Measurements from ENCODE around the gene SLC43A2.
A peak's percentile ranks its signal among the peaks of the same experiment; 100 is the strongest.

Gene SLC43A2

DNA sequence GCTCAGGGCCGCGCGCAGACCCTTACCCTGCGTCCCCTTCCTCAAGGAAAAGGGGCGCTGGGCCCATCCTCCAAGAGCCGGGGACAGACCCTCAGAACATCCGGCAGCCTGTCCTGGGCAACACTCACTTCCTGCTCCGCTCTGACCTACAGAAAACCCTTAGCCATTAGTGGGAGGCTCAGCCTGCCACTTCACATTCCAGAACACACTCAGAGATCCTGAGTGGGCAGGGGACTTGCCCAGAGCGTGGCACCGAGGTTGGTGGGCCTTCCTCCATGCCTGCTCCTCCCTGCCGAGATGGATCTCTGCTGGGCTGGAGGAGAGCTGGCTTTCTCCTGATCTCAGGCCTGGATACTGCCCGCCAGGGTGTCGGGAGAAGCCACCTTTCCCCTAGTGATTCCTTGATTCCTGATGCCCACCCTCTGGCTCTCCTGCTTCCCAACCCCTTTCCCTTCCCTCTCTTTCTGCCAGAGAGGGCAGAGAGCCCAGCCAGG is 15.4 kb upstream of the SLC43A2 start:
- DNase-seq (ENCODE audit: low read depth) = no peak

DNA sequence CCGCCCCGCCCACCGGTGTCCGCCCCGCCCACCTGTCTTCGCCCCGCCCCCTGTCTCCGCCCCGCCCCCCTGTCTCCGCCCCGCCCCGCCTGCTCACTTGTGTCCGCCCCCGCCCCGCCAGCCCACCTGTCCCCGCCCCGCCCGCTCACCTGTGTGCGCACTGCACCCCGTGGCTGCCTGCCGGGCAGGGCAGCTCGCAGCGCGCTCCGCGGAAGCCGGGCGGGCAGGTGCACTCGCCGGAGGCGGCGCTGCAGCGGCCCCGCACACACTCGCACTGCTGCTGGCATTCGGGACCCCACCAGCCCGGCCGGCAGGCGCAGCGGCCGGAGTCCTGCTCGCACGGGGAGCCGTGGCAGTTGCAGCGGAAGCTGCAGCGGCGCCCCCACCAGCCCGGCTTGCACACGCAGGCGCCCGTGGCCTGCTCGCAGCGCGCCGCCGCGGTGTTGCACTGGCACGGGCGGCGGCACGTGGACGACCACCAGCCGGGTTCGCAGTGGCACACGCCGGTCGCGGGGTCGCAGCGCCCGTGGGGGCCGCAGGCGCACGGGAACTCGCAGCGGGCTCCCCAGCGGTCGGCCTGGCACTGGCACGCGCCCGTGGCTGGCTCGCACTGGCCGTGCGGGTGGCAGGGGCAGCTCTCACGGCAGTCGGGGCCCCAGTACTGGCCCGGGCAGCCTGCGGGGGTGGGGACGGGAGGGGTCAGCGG is 14.8 kb upstream of the SLC43A2 start:
- DNase-seq (ENCODE audit: low read depth) = no peak

DNA sequence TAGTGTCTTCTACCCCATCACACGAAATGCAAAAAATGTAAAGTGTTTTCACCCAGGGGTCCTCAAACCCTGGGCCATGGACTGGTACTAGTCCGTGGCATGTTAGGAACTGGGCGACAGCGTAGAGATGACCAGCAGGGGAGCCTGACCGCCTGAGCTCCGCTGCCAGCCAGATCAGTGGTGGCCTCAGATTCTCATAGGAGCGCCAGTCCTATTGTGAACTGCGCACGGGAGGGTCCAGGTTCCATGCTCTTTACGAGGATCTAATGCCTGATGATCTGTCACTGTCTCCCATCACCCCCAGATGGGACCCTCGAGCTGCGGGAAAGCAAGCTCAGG is 12.4 kb upstream of the SLC43A2 start:
- no peak for DNase-seq (ENCODE audit: low read depth)

DNA sequence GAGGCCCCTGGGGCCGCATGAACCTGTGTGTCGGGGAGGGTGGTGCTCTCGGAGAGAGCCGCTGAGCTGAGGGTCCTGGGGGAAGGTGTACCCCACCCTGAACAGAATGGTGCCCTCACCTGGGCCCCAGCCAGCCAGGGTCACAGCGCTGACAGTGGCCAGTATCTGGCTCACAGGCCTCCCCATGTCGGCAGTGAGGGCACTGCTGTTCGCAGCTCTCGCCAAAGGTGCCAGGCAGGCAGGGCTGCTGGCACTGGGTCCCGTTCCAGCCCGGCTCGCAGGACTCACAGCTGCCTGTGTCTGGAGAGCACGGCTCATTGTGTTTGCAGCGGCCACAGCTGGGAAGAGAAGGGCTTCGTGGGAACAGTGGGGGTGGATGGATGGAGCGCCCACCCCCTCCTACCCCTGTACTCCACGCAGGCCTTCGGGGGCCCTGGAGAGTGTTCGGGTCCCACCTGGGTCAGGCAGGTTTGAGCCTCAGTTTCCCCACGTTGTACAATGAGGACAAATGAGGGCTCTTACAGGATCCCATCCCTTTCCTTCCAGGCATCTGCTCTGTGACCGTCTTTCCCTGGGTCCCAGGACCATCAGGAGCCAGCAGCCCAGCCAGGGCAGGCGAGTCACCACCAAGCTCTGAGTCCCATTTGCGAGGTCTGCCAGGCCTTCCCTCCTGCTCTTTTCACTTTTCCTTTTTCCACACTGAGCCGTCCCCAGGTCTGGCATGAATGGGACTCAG is 11.9 kb upstream of the SLC43A2 start:
- no peak for DNase-seq (ENCODE audit: low read depth)

DNA sequence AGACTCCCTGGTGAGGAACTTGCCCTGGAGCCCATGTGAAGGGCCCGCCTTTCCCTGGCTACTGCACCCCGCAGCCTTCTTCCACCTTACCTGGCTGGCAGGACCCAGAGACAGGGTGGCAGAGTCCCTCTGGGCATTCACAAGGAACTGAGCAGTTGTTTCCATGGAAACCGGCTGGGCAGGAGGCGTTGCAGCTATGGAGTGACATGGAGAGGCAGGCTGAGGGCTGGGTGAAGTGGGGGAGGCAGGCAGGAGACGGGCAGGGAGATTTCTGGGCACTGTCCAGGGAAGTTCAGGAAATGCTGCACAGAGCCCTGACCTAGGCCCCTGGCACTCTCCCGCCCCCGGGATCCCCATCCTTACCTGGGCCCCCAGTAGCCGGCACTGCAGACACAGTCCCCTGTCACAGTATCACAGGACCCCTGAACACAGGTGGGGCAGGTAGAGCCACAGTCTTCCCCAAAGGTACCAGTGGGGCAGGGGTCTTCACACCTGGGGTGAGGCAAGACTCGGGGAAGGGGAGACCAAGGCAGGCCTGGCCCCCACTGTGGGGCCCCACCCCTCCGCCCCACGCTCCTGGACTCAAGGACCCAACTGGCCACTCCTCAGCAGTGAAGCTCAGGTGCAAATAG is 11.0 kb upstream of the SLC43A2 start:
- DNase-seq (ENCODE audit: low read depth) = no peak

DNA sequence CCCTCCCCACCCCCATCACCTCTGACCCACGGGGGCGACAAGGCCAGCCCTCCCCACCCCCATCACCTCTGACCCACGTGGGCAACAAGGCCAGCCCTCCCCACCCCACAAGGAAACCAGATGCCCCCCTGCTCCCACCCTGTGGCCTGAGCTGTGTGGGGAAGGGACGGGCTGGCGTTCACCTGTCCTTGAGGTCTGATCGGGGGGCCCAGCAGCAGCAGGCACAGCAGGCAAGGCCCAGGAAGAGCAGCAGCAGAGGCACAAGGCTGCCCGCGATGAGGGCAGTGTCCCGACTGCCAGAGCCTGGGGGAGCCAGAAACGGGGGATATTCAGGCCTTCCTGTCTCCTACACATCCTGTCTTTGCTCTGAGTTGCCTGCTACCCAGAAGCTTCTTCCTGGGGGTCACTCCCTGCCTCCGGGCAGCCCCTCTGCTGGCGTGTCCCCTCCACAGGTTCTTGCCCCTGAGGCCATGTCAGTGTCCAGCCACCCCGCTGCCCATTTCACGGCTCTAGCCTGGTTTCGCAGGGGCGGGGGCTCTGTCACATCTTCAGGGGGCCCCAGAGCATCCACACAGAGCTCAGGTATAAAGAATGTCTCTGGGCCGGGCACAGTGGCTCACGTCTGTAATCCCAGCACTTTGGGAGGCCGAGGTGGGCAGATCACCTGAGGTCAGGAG is 10.1 kb upstream of the SLC43A2 start:
- no peak for DNase-seq (ENCODE audit: low read depth)

DNA sequence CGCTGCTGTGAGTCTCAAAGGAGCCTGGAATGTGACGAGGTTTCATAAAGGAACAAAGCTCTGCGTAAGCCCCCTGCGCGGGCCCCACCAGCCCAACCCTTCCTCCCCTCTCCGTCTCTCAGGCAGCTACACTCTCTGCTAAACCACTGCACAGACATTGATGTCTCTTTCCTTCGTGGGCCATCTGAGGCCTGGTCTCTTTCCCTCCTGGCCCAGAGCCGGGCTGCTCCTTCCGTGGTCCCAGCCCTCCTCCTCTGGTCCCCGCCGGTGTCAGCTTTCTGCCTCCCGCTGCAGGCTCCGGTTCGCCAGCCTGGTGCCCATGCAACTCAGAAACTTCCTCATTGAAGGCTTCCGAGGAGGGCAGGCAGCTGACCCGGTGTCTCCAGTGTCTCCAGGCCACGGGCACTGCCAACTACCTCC is 9.5 kb upstream of the SLC43A2 start:
- DNase-seq (ENCODE audit: low read depth) = no peak

DNA sequence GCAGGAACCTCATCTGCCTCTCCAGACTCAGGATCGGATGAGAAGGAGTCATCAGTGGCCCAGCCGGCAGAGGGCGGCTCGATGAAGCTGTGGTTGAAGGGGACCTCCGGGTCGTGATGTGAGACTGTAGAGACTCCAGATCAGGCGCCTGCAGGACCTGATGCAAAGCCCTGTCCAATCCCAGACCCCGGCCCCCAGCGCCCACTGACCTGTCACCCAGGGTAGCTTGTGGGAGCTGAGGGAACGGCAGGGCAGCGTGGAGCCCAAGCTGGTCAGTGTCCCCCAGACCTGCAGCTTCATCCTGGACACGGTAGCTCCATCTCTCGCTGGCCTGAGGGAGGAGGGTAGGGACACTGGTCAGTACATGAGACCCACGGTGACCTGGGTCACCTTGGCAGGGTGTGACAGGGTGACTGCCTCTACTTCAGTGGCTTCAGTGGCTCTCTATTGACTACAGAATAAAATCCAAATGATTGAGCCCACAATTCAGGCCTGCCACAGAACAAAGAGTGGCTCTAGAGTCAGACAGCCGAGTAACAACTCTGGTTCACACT is 8.2 kb upstream of the SLC43A2 start:
- DNase-seq (ENCODE audit: low read depth) = no peak

DNA sequence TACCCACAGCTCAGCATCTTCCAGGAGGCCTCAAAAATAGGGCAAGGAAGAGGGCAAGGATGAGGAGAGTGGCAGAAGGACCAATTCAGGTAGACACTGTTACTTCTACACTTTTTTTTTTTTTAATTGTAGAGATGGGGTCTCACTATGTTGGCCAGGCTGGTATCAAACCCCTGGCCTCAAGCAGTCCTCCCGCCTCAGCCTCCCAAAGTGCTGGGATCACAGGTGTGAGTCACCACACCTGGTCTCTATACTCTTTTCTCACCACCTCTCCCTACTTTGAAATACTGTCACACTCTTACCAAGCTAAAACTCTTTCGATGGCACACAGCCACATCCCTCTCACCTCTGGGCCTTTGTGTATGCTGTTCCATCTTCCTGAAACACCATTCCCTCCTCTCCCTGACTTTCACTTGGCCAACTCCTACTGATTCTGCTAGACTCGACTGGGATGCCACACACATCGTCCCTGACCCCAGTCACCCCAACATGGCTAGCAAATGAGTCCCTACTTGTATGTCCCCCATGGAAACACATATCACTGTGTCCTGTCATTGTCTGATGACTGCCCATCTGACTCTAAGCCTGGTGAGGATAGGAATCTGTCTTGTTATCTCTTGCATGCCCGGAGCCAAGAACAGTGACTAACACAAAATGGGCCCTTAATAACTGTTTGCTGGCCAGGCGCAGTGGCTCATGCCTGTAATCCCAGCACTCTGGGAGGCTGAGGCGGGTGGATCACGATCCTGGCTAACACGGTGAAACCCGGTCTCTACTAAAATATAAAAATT is 7.2 kb upstream of the SLC43A2 start:
- DNase-seq (ENCODE audit: low read depth) = no peak

DNA sequence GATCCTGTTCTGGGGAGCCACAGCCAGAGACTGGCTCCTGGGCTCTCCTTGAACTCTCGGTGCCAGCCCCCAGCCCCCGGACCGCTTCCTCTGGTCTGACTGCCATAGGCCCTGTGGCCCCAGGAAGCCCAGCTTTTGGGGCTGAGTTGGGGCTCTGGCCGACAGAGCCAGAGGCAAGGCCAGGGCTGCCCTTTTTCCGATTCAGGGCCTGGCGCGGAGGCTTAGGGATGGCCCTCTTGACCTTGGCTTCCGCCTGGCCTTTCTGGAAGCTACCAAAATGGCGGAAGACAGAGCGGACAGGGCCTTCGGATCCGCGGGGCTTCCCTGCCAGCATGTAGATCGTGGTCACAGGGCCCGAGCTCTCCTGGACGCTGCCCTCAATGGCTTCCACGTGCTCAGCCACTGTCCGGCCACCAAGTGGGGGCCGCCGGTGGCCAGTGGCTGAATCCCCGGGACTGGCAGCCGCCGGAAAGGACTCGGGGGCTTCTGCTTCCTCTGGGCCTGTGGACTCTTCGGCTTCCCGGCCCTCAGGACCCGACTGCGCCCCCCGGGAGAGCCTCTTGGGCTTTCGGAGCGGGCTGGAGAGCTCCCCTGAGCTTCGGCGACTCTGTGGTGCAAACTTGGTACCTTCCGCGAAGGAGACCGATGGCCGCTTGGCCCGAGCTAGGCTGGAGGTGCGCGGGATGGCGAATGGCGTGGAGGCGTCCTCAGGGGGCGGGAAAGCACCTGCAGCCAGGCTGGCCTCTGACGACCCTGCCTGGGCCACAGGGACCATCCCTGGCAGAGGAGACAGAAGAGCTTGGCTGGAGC is 6.4 kb upstream of the SLC43A2 start:
- DNase-seq (ENCODE audit: low read depth) = no peak

DNA sequence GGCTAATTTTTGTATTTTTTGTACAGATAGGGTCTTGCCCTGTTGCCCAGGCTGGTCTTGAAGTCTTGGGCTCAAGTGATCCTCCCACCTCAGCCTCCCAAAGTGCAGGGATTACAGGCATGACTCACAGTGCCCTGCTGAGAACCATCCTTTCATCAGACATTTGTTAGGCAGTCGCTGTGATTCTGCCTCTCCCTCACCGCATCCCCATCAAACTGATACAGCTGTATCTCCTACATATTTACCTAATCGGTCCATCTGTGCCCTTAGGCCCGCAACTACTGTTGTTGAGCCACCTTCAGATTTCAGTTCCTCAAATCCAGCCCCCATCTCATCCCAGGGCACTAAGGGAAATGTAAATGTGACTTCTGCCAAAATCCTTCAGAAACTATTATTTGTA is 2.0 kb upstream of the SLC43A2 start:
- no peak for DNase-seq (ENCODE audit: low read depth)

DNA sequence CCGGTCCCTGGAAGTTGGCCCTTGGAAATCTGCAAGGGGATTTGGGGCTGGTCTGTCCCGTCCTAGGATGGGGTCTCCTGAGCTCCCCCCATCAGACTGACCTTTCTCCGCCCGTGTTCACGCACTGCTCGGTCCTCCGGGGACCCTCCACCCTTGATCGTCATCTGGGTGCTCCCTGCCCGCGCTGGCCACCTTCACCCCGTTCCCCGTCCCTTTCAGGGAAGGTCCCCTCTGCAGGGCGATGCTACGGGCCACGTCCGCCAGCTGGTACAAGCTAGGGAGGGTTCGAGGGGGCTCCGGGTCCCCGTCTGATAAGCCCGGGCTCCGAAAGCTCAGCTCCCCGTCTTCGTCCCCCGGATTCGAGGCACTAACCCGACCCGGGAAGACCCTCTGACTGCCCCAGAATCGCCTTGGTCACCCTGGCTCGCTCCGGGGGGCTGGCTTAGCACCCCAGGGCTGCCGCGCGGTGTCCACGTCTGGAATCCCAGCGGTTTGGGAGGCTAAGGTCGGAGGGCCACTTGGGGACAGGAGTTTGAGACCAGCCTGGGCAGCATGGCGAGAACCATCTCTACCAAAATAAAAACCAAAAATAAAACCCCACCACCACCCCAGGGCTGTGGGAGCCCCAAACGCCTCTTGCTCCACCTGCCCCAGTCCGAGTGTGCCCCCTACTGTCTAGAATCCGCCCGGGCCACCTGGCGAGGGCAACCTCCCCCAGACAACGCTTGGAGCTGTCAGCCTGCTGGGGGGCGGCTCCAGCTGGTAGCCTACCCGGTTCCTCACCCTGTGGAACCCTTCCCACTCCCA is 1.1 kb upstream of the SLC43A2 start:
- no peak for DNase-seq (ENCODE audit: low read depth)

DNA sequence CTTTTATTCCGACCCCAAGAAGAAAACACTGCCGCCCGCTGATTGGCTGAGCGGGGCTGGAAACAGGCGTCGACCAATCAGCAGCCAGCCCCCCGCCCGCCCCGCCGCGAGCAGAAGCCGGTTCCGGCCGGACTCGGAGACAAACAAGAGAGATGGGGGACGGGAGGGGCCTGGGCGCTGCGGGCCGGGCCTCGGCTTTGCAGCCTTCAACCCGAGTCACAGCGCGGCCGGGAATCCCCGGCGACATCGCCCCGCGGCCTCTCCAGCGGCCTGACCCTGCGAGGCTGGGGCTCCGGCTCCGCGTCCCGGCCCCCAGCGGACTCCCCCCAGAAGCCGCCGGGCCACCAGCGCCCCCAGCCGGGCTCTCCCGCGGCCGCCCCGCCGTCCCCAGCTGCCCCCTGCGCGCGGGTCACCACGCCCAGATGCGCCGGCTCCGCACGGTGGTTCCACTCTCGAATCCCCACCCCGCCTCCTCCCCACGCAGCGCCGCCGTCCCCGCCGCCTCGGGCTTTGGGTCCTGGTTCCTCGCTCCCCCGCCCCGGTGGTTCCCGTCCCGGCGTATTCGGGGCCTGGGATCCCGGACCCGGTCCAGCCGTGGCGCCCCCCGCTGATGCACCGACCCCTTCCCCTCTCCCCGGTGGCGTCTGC is 346 bp upstream of the SLC43A2 start:
- peak; percentile 90 for DNase-seq (ENCODE audit: low read depth)

DNA sequence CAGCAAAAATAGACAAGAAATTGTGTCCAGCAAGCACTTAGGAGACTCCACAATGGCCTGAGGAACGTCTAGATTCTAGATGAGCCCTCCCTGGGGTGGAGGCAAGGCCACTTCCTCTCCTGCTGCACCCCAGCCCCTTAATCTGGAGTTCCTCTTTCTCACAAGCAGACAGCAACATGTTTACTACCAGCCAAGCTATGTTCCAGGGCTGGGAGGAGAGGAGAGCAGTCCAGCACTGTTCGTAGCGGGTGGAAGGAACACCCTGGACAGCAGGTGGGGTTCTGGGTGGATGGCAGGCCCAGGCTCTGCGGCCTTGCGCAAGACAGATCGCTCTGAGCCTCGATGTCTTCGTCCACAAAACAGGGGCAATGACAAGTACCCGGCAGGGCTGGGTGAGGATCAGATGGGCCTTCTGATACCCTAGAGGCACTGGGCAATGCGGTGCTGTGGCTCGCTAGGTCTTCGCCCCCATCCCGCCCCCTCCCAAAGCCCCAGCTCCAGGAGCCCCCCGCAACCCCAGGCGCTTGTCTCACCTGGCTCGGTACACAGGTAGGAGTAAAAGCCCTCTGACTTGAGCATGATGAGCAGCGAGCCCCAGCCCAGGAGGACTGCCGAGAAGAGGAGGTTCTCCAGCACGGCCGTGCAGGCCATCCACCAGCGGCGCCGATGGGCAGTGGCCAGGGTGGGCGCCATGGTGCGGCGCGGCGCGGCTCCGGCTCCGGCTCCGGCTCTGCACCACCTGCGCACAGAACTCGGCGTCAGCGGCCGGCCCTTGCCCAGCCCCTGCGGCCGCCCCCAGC is 1.3 kb downstream of the SLC43A2 start:
- DNase-seq (ENCODE audit: low read depth) = no peak

DNA sequence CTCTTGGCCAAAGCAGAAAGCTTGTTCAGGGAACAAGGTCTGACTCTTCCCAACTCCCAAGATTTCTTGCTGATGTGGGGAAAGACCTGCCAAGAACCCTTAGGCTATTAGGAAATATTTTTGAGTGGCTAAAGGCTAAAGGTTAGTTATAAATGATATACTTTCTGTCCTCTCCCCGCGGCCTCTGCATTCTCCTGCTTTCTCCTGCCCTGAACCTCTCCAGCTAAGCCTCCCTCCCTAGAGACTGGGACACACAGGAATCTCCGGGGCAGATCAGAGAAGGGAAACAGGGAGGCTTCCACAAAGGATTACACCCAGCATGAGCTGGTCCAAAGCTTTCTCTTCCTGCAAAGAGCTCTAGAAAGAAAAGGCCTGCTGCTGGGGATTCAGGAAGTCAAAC is 2.3 kb downstream of the SLC43A2 start:
- no peak for DNase-seq (ENCODE audit: low read depth)

DNA sequence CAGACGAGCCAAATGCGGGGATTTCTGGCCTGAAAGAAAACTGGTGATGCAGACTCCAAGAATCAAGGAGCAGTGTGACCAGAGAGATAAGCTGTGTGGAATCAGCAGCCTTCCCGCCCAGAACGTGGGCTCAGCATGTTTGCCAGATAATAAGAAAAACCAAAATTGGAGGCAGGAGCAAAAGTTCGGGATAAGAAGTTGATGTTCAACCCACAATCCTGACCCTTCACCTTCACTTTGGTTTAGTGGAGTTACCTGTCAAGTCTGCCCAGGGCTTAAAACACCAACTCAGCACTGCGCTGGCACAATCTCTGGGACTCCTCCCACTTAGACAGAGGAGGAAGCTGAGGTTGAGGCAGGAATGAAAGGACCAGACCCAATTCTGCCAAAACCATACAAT is 3.1 kb downstream of the SLC43A2 start:
- no peak for DNase-seq (ENCODE audit: low read depth)

DNA sequence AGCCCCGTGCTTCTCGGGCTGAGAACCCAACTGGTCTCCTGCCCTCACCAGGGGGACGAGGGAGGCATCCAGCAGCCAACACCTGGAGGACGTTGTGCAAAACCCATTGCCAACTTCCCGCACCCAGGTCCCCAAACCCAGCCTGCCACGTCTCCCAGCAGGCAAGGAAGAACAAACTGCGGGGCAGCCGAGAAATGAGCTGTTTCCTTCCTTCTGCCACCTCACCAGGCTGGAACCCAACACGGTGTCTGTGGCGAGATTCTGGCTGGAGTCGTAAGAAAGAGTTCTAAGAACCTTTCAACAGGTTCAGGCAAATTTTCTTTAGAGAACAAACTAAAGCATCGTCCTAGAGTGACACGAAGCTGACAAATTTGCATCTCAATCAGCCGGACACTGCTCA is 3.6 kb downstream of the SLC43A2 start:
- no peak for DNase-seq (ENCODE audit: low read depth)

DNA sequence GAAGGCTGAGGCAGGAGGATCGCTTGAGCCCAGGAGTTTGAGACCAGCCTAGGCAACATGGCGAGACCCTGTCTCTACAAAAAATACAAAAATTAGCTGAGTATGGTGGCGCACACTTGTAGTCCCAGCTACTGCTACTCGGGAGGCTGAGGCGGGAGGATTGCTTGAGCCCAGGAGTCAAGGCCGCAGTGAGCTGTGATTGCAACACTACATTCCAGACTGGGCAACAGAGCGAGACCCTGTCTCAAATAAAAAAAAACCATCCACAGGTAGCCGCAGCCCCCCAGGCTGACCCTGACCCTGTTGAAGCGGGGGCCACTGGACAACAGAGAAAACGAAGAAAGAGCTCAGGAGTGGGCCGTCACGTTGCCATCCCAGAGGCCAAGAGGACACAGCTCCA is 4.0 kb downstream of the SLC43A2 start:
- DNase-seq (ENCODE audit: low read depth) = no peak
